Activated CD8-positive, alpha-beta memory T cell treated with anti-CD3 and anti-CD28 coated beads for 48 hours (primary cell): ENCODE results near the gene TMEM184A.
"Not testable (repeated sequence)": the region's sequence is repeated elsewhere in the genome, so short reads cannot be mapped to it uniquely, and the experiment has no call there.

Experiments
- DNase-seq, 3 experiments: peaks; one replicate each; pipeline ENCODE4 v3.0.0-alpha.2; 2020; ENCODE audit warnings: low read depth in 2 of 3, low spot score in 2 of 3

The TMEM184A gene

DNA sequence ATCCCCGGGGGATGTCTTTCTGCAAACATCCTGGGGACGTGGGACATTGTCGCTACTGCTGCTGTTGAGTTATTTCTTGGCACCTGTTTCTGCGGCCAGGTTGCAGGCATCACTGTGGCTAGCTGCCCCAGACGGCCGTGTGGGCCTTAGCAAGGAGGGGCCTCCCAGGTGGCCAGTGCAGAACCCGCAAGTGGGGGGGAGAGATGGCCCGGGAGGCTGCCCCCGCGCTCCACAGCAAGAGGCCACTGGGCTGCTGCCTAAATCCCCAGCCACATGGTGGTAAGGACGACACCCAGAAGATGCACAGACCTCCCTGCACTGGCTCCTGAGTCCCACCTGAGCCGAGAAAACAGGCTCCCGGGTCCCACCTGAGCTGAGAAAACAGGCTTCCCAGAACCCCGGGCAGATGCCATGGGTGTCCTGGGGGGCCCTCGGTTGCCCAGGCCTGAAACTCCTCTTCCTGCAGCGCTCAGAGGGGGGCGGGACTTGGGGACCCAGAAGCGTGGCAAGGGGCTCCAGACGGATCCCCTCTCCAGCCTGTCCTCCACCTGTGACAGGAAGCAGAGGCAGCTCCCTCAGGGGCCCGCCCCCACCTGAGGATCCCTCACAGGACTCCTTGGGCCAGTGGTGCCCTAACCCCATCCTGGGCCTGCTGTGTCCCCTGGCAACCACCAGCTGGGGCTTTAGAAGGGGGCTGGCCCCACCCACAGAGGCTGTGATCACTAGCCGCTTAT is 26.5 kb downstream of the TMEM184A start:
- DNase-seq: no peak

DNA sequence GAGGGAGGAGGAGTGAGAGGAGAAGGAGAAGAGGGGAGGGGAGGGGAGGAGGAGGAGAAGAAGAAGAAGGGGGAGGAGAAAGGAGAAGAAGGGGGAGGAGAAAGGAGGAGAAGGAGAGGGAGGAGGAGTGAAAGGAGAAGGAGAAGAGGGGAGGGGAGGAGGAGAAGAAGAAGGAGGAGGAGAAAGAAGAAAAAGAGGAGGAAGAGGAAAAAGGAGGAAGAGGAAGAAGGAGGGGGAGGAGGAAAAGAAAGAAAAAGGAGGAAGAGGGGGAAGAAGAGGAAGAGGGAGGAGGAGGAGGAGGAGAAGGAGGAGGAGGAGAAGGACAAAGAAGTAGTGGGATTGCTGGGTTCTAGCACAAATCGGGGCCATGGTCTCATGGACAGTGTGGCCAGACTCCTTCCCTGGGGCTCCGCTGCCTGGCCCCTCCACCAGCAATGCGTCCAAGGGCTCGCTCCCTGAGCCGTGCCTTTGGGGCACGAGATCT is 29.7 kb downstream of the TMEM184A start:
- no peak for DNase-seq

DNA sequence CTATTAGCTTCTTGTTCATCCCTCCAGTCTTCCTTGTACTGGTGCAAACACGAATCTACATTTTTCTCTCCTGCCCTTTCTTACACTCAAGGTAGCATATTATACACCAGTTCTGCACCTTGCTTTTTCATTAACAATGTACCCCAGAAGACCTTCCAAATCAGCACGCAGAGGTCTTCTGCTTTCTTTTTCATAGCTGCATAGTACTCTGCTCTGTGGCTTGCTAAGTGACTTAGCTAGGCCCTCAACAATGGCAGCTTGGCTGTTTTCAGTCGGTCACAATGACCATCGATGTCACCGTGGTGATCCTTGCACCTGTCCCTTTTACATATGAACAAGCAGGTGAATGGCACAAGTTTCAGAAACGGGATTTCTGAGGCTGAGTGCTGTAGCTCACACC is 30.6 kb downstream of the TMEM184A start:
- no peak for DNase-seq

DNA sequence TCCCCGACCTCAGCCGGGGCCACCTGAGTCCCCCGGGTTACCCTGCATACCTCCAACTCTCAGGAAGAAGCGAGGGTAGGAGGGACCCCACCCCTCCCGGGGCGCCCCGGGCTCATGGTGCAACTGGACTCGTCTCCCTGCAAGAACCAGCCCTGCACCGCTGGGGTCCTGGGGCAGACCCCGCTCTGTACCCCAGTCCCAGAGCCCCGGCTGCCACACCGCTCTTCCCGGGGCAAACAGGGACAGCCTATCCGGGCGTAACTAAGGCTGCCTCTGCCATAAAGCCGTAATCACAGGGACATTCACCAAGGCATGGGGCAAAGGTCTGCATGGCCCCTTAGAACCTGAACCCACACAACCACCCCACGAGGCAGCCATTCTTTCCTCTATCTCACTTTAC is 32.2 kb downstream of the TMEM184A start:
- DNase-seq: no peak

GRCh38 chr7:1523208-1523607 is 32.8 kb downstream of the TMEM184A start:
- no peak for DNase-seq

GRCh38 chr7:1521456-1521855 is 34.5 kb downstream of the TMEM184A start:
- DNase-seq: no peak

DNA sequence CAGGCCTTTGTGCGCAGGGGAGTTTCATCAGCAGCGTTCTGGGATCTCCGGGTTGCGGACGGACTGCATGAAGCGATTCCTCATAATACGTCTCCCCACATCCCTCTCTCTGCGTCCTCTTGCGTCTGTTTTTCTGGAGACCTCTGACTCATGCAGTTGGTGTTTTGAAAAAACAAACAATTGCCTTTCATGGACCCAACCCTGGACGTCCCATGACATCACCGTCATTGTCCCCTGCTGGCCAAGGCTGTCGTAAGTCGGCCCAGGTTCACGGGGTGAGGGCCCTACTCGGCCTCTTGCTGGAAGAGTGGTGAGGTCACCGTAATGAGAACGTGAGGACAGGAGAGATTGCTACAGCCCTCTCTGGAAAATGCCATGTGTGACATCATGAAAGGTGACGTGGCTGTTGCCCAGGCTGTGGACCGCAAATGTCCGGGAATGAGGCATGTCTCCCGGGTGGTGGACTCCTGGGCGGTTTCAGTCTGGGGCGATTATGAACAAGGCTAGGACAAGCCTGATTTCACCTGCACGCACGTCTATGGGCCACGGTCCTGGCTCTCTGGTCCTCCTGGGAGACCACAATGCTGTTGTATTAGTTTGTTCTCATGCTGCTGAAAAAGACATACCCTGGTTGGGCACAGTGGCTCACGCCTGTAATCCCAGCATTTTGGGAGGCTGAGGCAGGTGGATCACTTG is 35.3 kb downstream of the TMEM184A start:
- no peak for DNase-seq

- DNase-seq: not testable (repeated sequence)
Observed at GRCh38 chr7:1519322-1519922, 36.6 kb downstream of the TMEM184A start.

- no peak for DNase-seq
Observed at GRCh38 chr7:1516586-1517251, 39.3 kb downstream of the TMEM184A start.

GRCh38 chr7:1515509-1515967 is 40.5 kb downstream of the TMEM184A start:
- DNase-seq: not testable (repeated sequence)

- no peak for DNase-seq
Observed at GRCh38 chr7:1514995-1515401, 41.0 kb downstream of the TMEM184A start.

DNA sequence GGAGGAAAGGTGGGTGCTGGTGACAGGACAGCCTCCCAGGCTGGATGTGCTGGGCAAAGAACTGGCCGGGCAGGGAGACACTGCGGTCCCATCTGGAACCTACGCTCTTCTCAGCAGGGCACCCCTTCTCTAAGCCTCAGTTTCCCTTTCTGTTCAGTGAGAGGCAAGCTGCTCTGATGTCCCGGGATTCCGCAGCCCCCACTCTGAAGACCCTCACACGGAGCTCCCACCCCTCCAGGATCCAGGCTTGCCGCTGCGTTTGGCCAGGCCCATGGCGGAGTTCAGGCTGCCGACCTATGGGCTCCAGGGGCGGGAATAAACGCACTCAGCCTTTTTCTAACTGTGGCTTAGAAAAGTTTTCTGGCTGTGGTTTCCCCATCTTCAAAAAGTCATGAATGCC is 41.6 kb downstream of the TMEM184A start:
- DNase-seq: no peak

DNA sequence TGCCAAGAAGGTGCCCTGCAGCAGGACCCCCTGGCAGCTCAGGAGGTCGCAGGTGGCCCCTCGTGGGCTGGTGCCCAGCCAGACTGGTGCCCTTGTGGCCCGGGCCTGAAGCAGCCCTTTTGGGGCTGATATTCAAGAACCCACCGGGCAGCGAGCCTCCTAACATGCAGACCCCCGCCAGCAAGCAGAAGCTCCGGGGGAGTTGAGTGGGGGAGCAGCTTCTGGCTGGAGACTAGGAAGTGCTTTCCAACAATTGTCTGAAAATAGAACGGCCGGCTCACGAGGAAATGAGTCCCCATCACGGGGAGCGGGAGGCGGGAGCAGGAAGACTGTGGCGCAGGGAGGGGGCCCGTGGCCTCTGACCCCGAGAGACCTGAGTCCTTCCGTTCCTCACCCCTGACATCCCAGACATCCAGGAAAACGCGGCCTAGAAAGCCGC is 42.3 kb downstream of the TMEM184A start:
- DNase-seq: no peak

DNA sequence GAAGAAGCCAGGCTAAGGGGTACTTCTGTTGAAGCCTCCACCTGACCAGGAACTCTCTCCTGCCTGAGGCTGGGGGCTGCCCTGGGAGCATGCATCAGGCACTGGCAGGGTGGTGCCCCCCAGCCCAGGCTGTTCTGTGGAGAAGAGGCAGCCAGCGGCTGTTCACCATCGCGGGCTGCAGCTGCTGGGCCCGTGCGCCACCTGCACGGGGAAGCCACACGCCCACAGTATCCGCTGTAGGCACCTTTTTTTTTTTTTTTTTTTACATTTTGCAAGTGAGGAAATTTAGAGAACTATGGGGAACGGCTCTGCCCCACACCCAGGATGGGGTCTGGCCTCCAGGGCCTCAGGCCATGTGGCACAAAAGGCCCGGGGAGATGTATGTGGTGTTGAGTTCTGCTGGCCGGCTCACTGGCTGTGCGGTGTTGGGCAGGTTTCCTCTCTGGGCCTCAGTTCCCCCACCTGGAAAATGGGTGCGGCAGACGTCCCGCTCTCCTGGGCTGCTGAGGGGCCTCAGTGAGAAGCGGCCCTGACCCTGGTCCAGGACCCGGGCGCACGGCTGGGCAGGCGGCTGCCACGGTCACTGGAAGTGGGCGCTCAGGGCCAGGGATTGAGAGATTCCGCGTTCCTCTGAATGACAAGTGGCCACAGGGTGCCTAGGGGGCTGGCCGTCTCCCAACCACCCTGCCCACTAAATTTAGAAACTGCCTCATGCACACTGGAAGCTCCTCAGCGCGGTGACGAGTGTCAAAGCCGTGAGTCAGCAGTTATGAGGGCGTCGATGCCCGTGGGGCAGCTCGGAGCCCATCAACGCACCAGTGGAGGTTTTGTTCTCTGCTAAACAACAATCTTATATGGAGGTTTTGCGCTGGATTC is 43.0 kb downstream of the TMEM184A start:
- DNase-seq: no peak

DNA sequence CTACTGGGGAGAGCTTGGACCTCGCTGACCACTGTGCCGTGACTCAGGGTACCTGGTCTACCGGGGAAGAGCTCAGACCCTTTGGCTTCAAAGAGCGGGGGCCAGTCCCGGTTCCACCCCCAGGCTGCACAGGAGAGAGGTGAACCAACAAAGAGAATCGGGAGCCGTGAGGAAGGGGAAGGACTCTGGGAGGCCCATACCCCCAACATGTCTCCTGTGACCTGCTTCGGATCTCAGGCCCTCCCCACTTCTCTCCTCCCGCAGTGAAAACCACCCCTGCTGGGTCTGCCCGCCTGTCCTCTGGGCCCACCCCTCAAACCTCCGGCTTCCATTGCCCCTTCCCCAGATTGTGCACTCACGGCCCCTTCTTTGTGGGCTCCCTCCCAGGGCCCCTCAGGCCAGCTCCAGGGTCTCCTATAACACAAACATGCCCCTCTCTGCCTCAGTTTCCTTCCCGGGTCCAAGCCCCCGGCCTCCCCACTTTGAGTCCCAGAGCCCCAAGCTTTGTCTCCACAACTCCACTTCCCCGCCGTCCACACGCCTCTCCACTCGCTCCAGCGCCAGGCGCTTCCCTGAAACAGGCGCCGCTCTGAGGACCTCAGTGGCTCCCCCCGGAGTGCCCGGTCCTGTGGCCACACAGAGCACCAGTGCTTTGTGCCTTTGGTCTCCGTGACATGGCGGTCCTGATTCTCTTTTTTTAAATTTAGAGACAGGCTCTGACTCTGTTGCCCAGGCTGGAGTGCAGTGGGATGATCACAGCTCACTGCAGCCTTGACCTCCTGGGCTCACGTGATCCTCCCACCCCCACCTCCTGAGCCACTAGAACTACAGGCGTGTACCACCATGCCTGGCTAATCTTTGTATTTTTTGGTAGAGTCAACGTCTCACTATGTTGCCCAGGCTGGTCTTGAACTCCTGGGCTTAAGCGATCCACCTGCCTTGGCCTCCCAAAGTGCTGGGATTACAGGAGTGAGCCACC is 44.3 kb downstream of the TMEM184A start:
- DNase-seq: no peak

- DNase-seq: no peak
Observed at GRCh38 chr7:1510780-1511154, 45.2 kb downstream of the TMEM184A start.

DNA sequence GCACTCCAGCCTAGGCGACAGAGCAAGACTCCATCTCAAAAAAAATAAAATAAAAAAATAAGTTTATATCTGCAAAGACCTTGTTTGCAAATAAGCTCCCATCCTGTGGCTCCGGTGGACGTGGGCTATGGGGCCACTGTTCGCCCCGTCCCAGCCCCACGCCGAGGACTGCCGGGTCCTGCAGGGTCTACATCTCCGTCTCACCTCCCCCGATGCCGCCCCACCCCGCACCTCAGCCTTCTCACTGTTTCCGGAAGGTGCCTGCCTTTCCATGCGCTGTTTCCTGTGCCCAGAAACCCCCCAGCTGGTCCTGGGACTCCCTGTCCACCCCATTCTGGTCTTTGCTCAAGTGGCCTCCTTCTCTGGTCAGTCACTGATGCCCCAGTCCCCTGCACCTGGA is 46.8 kb downstream of the TMEM184A start:
- no peak for DNase-seq

- no peak for DNase-seq
Observed at GRCh38 chr7:1508277-1508758, 47.7 kb downstream of the TMEM184A start.
